ENCODE results near the gene ERMARD.

The ERMARD gene

DNA sequence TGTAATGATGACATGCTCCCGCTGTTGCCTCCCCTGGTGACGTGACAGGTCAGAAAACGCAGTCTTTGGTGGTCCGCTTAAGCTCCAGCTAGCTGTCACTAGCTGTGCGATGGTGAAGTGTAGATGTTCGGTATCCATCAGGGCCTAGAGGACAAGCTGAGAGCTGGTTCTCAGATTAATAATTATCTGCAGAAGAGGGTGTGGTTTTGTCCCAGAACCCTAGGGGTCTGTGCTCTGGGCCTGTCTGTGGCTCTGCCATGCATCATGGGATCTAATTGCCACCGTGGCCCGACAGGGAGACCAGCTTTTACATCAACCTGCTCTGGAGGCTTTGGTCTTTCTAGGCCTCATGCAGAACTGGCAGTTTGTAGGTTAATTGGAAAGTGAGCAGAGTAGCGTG is 34.1 kb downstream of the ERMARD start:
- no peak for DNase-seq

DNA sequence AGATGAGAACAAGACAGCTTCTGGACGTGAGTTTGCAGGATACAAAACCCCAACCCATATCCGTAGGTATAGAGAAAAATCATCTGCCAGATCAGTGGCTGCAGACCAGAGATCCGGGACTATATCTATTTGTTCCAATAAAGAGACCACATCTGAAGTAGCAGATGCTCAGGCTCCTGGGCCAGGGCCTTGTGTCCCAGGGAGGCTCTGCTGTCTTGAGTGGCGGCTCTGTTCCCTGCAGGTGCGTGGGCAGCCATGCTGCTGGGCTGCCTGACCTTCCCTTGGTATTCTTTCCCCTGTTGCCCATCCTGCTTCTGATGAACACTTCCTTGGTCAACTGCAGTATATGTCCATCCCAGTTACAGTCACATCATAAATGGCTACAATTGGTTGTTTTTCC is 34.9 kb downstream of the ERMARD start:
- DNase-seq: no peak

DNA sequence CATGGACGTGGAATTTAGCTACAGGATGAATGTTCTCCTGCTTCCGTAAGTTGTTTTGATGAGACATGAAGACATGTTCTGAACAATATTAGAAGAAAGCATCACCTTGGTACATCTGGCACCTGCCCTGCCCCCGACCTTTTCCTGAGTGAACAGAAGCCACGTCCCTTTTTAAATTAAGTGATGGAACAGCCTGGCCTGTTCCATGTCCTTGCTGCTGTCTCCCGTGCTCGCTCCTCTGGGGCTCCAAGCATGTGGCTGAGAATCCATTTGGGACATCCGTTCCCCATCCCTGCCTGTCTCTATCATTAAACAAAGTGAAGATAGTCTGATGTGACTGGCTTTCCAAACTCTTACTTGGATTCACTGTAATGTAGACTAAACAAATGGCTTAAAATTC is 36.4 kb downstream of the ERMARD start:
- no peak for DNase-seq

DNA sequence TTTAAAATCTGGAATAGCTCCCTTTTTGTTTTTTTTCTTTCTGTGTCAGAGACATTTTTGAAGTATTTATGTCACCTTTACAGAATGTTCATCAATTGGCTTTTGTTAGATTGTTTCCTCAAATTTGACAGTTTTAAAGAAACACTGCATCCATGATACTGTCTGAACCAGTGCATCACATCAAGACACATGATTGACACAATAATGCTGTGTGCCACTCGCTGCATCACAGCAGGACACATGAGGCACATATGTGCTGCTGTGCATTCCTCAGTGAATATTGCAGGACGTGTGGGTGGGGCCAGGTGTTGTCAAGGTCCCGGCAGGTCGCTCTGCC is 37.4 kb downstream of the ERMARD start:
- DNase-seq: no peak

DNA sequence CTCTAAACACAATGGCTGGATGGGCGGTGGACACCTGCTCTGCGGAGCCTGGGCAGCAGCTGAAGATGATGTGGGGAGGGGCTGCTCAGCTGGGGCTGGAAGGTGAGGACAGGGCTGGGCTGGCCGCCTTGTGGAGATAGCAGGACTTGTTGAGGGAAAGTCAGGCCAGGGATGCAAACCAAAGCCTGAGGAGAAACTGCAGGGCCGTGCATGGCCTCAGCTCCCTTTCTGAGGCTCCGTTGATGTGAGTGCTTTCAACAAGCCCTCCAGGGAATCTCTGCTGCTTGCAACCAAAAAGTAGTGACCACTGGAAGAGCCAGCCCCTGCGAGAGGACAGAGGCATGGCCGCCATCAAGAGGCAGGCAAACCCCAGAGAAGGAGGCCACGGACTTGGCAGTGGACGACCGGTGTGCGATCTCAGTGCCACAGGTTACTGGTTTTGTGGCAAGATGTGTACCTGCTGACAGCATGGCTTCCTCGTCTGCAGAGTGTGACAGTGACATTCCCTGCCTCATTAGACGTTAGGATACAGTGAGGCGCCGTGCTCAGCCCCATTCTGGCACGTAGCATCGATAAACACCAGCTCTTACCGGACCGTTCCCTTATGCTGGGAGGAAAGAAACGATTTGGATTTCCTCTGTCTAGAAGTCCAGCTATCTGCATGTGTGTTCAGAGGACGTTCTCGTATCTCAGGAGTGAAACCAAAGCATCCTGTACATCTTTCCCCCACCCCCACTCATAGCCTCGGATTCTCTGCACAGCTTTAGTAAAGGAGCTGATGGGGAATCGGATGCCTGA is 37.9 kb downstream of the ERMARD start:
- no peak for DNase-seq

DNA sequence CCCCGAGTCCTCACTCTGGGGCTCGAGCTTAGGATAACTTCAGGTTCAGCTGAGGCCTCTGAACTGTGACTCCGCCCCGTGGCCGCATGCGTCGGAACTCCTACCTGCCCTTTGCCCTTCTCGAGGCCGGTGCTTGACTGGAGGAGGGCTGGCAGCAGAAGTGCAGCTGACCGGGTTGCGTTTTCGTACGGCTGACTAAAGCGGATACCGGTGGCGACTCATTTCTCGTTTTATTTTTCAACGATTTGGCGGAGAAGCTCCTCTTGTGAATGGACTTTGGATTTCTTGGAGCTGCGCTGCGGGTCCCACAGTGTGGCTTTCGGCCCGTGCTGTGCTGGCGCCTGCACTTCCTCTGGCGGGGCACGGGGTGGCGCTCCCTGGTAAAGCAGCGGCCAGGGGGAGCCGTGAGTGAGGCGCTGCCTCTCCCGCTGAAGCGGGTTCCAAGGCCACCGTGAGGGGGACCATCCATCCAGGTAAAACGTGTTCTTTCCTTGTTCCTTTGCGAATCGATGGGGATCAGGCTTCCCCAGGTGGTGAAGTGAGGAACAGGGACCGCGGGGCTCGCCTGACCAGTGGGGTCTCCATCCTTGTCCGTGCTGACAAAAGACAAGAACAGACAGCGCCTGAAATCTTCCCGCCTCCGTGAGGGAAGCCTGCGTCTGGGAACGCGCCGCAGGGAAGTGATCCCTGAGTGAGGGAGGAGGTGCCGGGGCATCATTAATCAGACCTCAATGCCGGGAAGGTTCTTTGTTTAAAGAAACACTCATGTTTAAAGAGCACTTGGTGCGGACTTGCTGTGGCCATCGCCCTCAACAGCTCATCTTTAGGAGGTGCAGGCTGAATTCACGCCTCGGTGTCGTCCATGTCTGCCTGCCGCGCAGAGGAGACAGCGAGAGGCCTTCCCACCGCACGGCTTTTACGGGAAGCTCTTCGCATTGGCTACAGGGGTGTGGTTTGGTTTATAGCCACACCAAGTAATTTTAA is 38.8 kb downstream of the ERMARD start:
- no peak for DNase-seq

DNA sequence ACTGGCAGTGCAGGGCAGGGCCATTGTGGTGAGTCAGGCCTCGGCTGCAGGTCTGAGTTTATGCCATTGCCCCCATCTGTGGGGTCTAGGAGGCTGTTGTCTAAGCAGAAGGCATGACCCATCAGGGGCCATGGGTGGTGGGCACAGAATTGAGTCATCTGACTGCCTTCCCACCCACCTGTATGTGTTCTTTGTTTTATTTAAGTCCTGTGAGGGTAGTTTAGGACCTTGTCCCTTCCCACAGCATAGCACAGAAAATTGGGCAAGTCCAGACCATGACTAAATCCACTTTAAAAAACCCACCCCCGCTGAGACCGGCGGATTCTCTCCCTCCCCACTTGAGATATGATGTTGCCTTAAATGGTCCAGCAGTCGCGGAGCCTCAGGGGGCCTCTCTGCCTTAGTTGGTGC is 40.3 kb downstream of the ERMARD start:
- DNase-seq: no peak

DNA sequence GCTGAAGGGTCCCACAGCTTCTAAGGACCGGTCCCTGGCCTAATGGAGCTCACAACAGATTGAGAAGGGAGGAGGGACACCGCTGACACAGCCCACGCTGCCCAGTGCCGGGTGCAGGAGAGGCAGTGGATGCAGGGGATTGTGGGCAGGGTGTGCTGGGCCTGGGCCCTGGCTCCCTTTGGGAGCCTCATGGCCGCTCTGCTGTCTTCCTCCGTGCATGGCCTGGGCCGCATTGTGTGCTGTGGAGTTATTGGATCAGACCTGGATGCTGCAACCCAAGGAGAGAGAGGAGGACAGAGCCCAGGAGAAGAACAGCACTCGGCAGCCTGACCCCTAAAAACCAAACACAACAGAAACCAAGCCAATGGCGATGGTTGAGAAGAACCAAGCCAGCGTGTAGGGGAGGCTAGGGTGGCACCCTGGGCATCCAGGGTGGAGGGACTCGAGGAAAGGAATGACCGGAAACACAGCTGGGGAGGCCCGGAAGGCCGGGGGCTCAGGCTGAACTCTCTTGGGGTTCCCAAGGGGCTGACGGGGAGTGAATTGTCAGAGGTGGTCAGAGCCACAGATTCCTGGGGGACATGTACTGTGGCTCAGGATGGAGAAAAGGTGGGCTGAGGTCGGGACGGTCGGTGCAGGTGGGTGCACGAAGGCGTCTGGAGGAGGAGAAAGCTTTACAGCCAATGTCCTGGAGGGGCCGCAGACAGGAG is 41.0 kb downstream of the ERMARD start:
- DNase-seq: no peak

DNA sequence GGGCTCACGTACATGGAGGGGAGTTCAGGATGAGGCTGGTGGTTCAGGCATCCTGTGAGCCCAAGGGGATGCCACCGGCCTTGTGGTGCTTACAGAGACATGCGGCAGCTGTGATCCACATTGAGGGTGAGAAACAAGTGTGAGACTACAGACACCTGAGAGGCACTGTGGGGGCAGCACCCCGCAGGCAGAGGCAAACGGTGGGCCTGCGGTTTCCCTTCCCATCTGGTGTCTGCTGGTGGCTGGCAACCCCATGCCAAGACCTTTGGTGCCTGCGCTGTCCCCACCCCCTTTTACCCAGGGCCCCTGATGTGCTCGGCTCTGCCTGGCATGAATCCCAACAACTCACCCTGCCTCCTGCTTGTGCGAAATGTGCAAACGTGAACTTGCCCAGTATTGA is 42.0 kb downstream of the ERMARD start:
- no peak for DNase-seq

DNA sequence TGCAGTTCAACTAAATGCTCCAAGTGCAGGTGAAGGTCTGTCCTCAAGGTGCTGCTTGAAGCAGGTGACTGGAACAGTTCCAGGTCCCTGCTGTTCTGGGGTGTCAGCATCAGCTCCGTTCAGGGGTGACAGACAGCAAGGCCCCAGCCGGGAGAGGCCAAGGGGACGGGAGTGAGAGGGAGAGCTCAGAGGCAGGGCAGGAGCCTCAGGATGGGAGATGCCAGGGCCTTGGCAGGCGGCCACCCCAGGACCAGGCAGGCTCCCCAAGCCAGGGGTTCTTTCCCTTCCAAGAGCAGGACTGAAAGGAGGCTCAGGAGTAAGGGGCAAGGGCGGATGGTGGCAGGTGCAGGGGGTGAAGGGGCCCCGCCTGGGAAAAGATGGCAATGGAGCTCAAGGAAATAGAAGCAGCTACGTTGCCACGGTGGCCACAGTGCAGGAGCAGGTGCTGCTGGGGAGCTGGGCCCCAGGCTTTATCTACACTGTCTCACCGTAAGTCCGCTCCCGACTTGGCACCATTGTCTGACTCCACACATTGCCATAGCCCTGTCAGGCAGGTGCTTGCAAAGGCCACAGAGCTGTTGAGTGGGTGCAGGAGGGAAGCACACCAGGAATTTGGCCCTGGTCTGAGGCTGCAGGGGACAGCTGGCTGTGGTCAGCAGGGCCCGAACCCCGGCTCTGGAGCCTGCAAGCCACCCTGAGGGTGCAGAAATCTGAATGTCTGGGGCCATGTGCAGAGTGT is 43.1 kb downstream of the ERMARD start:
- DNase-seq: no peak

DNA sequence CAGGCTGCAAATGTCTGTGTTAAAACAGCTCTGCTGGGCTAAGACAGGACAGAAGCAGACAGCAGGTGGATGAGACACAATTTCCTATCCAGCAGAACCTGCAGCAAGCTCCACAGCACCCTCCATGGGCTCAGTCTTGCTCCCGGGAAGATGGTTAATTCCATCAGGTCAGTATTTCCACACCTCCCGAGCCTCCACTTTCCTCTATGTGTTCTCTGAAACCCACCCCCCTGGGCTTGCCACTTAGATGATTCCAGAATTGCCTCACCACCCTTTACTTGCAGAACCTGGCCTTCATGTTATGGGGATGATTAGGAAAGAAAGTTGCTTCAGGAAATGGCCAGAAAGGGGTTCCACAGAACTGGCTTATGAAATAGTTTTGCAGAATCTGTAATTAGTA is 43.8 kb downstream of the ERMARD start:
- DNase-seq: no peak

DNA sequence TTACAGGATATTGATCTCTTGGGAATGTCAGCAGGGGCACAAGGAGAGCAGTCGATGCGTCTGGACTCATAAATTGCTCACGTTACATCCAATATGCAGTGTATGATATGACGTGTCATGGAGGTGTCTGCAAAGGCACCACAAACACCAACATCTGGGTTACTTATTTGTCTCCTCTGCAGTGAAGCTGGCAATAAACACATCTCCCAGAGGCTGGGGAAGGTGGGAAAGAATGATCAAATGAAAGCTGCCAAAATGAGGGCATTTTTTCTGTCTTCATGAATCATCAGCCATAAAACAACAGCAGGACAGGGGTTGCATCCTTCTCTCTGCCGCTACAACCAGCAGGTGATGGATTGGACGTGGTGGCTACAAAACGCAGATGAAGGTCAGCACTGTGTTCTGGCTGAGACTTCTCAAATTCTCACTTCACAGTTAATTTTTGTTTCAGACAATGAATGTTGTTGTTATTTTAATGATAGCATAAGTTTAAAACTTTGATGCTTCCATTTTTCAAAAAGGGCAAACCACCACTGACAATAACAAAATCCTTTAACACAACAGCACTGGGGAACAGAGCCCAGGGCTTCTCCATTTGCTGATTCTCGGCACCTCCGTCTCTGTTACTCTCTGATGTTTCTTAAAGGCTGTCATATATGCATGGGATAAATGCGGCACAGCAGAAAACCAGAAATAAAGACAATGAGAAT is 47.5 kb downstream of the ERMARD start:
- no peak for DNase-seq

DNA sequence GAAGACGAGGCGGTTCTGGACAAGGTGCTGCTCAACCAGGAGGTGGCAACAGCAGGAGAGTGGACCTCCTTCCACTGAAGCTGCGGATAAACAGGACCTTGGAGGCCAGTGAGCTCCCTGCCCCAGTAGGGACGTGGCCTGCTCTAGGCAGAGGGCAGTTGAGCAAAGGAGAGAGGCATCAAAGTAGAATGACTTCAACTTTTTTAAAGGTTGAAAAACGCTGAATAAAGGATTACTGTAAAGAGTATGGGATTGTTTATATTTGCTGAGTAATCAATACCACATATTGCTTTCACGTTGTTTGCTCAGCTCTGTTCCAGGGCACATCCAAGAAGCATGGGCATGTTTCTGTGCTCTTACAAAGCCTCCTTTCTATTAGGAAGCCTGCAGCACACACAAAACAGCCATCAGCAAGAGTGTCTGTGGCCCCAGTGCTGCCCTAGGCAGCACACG is 48.1 kb downstream of the ERMARD start:
- no peak for DNase-seq

DNA sequence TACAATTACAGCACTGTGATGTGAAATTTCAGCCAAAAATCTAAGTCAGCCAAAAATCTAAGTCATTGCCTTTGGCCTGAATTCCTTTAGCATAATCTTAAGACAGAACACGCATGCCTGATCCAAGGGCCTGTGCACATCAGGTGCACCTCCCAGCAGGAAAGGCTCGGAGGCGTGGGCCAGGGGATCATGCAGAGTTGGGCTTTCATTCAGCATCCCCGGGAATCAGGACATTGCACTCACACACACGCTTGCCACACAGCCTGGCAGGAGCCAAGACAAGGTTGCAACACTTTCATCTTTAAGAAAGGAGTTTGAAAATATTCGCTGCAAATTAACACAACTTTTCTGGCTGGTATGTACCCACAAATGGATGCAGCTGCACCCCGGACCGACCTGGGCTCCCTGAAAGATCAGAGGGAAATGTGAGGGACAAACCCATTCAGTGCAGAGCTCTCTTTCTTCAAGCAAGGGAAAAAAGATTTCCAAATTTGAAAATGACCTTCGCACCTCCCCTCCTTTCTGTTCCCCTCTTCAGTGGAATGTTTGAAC is 48.8 kb downstream of the ERMARD start:
- DNase-seq: no peak

DNA sequence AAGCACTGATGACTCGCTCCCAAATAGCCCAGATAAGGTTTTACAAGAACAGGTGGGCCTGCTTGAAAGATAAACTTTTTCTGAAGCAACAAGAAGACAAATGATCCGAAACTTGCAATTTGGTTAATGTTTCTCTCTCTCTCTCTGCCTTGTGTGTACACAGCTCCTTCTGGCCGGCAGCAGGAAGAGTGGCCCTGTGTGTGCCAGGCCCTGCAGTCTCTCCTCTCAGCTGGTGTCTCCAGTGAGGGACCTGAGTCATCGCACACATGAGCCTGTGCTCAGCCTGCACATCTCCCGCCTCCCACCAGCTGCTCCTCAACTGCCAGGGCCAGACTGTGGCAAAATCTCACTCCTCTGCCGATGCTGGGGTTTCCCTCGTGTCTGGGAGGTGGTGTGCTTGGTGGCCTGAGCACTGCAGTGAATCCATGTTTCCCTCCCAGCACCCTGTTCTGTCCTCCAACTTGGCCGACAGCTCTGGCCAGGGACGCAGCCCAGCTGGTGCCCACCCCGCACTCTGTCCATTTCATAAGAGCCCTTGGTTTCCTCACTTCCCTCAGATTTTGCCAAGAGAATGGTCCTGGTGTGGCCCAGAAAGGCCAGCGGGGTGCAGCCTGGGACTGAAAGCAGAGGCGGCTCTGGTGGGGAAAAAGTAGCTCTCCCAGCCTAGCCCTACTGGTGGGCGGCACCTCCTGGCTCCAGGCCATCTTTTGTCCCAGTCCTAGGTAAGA is 49.4 kb downstream of the ERMARD start:
- no peak for DNase-seq

DNA sequence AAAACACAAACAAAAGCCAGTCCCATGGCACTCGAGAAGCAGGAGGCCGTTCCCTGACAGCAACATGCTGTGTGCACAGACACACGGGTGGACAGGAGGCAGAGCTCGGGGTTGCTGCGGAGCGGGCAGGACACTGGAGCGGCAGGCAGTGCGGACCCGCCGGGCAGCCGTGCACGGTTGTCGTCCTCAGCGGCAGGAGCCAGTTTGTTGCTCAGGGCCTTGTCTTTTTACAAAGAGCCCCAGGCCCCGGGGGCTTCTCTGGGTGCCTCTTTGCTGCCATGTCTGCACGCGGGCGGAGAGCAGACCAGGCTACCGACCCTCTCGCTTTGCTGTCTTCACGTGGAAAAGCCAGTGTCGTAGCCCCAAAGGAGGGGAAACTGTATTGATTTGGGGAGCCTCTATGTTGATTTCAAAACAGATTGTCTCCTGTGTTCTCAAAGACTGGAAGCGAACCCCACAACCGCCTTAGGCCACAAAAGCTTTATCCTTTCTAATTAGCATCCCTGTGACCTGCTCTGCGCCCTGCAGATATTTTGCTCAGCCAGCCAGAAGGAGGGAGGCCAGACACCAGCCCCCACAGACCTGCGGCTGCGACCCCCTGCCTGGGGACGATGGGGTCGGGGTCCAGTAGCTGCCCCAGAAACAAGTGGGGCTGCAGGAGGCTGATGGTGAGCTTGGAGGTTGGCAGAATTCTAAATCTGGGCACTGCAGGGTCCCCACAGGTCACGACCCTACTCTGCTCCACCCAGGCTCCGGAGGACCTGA is 50.2 kb downstream of the ERMARD start:
- DNase-seq: no peak

DNA sequence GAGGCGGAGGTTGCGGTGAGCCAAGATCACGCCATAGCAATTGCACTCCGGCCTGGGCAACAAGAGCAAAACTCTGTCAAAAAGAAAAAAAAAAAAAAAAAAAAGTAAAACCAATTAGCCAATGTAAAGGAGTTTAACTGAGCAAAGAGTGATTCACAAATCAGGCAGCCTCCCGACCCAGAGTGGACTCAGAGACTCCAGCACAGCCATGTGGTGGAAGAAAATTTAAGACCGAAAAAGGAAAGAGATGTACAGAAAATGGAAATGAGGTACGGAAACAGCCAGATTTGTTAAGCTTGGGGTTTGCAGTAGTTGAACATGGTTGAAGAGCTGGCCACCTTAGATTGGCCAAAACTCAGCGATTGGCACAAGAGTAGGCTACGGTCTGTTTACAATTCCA is 51.4 kb downstream of the ERMARD start:
- no peak for DNase-seq

DNA sequence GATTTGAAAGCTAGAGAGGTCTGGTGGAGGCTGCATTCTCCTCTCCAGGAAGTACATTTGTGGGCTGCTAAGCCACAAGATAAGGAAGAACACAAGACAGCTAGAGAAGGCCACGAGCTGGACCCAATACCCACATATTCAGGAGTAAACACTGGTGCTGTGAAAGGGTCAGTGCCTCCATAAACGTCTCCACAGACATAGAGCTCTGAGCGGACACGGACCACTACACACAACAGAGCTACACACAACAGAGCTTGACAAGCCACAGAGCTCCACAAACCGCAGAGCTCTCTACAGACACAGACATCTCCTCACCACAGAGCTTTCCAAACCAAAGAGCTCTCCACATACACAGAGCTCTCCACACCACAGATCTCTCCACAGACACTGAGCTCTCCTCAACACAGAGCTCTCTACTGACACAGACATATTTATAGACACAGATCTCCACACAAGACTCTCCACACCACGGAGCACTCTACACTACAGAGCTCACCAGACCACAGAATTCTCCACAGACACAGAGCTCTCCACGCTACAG is 51.9 kb downstream of the ERMARD start:
- no peak for DNase-seq

DNA sequence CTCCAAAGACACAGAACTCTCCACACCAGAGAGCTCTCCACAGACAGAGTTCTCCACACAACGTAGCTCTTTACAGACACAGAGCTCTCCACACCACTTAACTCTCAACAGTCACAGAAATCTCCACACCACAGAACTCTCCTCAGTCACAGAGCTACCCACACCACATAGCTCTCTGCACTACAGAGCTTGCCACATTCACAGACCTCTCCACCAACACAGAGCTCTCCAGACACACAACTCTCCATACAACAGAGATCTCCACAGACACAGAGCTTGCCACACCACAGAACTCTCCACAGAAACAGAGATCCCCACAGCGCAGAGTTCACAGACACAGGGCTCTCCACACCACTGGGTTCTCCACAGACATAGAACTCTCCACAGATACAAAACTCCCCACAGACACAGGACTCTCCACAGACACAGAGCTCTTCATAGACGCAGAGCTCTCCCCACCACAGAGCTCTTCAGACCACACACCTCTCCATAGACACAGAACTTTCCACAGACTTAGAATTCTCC is 52.5 kb downstream of the ERMARD start:
- no peak for DNase-seq

DNA sequence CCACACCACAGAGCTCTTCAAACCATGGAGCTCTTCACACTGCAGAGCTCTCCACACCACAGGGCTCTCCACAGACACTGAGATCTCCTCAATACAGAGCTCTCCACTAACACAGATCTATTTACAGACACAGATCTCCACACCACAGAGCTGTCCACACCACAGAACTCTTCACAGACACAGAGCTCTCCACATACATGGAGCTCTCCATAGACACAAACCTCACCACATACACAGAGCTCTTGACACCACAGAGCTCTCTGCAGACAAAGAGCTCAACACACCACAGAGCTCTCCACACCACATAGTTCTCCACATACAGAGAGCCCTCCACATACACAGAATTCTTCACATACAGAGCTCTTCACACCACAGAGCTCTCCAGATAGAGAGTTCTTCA is 53.0 kb downstream of the ERMARD start:
- no peak for DNase-seq
